HCT116 (cell line): ENCODE data around the gene MYL3.

Experiments
- EZH2phosphoT487 ChIP-seq: fragments of 200-600 bp; IDR thresholded peaks from 2 replicates; pipeline ENCODE4 v1.6.1; 2018; ENCODE audit warnings: antibody characterized with exemption, borderline replicate concordance
- FOSL1 ChIP-seq: IDR thresholded peaks from 2 replicates; pipeline ENCODE4 v1.6.1; 2012; ENCODE audit warnings: low read depth
- POLR2A ChIP-seq: IDR thresholded peaks from 2 replicates; pipeline ENCODE4 v1.7.0; 2011; ENCODE audit warnings: borderline replicate concordance; ENCODE audit not compliant: insufficient read depth, insufficient read length; ENCODE audit errors: extremely low read depth
- POLR2AphosphoS5 ChIP-seq: IDR thresholded peaks from 2 replicates; pipeline ENCODE4 v1.6.1; 2011; ENCODE audit warnings: mild to moderate bottlenecking, low read depth, low read length, moderate library complexity
- RAD21 ChIP-seq: IDR thresholded peaks from 2 replicates; pipeline ENCODE4 v1.6.1; 2012; ENCODE audit warnings: low read depth, mild to moderate bottlenecking
- TCF7L2 ChIP-seq: IDR thresholded peaks from 2 replicates; pipeline ENCODE4 v1.7.0; 2011; ENCODE audit warnings: borderline replicate concordance, inconsistent platforms; ENCODE audit not compliant: insufficient read depth, insufficient read length; ENCODE audit errors: extremely low read depth
- TF ChIP-seq, protein P1 (sequence below), 3 experiments: fragments of 200-600 bp in 1 of 3; sonication (generic) in 1 of 3; IDR thresholded peaks in 2 of 3; conservative IDR thresholded peaks in 1 of 3; 2 replicates each; pipeline ENCODE4 v1.5.1; 2012 to 2017; ENCODE audit warnings: low read depth in 2 of 3, low read length in 2 of 3, antibody characterized with exemption in 1 of 3, borderline replicate concordance in 1 of 3, control low read depth in 1 of 3, mild to moderate bottlenecking in 1 of 3, mixed read lengths in 1 of 3, mixed run types in 1 of 3, moderate library complexity in 1 of 3; ENCODE audit not compliant: insufficient read depth in 1 of 3

GRCh38 chr3:46864061-46864881, 1.0 kb upstream of the MYL3 start:
- TF ChIP-seq, protein P1, sequence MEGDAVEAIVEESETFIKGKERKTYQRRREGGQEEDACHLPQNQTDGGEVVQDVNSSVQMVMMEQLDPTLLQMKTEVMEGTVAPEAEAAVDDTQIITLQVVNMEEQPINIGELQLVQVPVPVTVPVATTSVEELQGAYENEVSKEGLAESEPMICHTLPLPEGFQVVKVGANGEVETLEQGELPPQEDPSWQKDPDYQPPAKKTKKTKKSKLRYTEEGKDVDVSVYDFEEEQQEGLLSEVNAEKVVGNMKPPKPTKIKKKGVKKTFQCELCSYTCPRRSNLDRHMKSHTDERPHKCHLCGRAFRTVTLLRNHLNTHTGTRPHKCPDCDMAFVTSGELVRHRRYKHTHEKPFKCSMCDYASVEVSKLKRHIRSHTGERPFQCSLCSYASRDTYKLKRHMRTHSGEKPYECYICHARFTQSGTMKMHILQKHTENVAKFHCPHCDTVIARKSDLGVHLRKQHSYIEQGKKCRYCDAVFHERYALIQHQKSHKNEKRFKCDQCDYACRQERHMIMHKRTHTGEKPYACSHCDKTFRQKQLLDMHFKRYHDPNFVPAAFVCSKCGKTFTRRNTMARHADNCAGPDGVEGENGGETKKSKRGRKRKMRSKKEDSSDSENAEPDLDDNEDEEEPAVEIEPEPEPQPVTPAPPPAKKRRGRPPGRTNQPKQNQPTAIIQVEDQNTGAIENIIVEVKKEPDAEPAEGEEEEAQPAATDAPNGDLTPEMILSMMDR (IDR thresholded peaks at IDR 0.05 in 2 of 3, conservative IDR thresholded peaks at IDR 0.05 in 1 of 3; ENCODE audit: borderline replicate concordance in 1 of 3, insufficient read depth in 1 of 3, low read depth in 2 of 3, low read length in 2 of 3) = no peak
- TF ChIP-seq EZH2phosphoT487 (no peak), POLR2AphosphoS5 (no peak), TCF7L2 (no peak), RAD21 (no peak), FOSL1 (no peak), POLR2A (no peak)
